Measurements from ENCODE around the gene TOP3A. TPM values are rescaled to one million over a fixed set of nuclear protein-coding genes. Genes with fewer than 3 reads are reported as not detected.
"Not testable (repeated sequence)": the region's sequence is repeated elsewhere in the genome, so short reads cannot be mapped to it uniquely, and the experiment has no call there.

The TOP3A gene
- total RNA-seq, 1 donor from 2014 or later, result 38.7 TPM

DNA sequence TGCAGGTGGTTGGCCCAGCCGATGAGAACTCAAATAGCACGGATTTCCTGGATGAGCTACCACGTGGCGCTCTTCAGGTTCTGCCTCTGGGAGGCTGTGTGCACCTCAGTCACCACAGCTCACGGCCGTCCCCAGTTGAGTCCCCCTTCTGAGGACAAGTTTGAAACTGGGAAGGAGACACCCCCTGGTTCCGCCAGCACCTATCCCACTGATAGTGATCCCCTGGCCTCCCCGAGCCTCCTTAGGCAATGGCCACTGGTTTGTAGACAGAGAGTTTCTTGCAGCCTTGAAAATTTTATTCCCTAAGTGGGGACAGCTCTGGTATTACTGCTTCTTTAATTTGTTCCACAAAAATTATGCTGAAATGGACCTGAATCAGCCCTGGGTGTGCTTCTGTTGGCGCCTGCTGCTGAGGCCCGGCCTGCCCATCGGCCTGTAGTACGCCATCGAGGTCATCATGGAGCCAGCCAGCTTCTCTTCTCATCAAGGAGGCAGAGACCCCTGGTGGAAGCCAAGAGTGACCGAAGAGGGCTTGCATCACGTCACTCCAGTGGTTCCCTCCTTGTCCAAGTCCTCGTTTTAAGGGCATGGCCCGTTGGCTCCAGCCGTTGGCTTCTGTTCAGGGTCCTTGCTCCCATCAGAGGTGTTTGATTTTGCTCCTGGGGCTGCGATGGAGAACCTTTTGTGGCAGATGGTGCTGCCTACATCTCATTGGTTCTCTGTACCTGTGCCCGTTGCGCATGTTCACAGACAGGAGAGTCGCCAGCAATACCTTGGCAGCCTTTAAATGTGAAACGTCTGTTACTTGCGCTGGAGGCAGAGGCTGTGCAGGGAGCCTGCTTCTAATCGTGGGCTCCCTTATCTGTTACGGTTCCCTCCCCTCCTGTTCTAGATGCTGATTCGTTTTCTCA is 9.6 kb upstream of the TOP3A start:
- DNase-seq, result no peak

GRCh38 chr17:18323507-18324139 is 8.8 kb upstream of the TOP3A start:
- no peak for DNase-seq

- DNase-seq, result no peak
Measured at GRCh38 chr17:18323007-18323406, 8.2 kb upstream of the TOP3A start.

GRCh38 chr17:18322522-18322921 is 7.7 kb upstream of the TOP3A start:
- no peak for DNase-seq

DNA sequence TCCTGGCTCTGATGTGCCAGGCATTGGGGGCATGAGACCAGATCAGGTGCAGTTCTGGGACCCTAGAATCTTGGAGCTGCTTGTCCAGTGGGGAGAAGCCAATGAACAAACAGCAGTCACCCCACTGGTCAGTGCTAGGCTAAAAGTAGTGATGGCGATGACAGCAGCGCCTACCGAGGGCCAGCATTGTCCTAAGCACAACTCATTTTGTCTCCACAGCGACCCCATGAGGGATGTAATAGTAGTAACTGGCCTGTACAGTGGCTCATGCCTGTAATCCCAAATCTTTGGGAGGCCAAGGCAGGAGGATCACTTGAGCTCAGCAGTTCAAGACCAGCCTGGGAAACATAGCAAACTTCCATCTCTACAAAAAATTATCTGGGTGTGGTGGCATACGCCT is 6.5 kb upstream of the TOP3A start:
- DNase-seq, result no peak

DNA sequence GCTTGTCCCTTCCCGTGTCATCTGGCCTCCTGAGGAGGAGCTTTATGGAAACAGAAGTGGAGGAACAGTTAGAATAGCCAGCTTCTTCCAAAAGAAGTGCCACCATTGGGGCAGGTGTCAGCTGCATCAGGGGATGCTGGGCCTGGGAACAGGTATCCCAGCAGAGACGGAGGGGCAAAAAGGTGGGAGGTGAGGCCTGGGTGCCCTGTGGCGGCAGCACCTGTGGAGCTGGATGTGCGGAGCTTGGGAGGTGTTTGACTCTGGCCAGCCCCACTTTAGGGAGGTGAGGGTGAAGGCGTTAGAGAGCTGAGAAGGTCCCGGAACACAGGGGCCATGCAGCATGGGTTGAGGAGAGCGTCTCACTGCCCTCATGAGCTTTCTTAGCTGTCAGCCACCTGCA is 5.5 kb upstream of the TOP3A start:
- no peak for DNase-seq

GRCh38 chr17:18319604-18320256 is 4.9 kb upstream of the TOP3A start:
- no peak for DNase-seq

DNA sequence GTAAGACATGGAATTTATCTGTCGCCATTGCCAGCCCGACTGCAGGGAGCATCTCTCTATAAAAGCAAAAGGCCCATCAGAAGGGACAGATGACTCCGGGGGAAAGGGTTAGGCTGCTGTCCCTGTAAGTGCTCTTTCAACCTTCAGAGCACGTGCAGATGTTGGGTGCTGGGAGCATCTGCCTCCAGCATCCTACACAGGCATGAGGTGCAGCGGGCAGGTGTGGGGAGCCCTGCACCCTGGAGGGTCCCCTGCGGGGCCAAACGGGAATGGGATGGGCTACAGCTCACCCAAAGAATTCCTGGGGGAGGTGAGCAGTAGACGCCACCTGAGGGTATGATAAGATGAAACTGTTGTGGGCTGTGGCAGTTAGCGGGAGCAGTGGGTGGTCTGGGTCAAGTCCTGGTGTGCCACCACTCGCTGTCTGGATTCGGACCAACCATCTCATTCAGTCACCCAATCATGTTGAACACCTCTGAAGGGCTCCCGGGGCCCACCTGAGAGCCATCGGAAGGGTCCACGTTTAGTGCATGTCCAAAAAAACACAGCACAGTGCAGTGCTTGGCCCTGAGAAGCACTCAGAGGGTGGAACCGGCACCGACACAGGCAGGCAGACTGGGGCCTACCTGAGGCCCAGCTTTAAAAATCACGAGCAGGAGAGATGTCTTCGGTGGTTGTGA is 4.1 kb upstream of the TOP3A start:
- DNase-seq, result no peak

DNA sequence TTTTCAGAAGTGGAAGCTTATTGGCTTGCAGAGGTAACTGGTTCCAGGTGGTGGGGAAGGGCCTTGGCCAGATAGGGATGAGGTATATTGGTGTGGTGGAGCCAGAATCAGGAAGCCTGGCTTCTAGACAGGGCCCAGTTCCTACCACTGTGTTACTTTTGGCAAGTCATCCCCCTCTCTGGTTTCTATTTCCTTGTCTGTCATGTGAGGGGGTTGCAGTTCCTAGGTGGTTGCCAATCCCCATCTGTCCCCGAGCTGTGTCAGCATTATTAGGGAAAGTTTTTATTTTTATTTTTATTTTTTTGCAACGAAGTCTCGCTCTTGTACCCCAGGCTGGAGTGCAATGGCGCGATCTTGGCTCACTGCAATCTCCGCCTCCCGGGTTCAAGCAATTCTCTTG is 3.3 kb upstream of the TOP3A start:
- DNase-seq, result no peak

- DNase-seq, result no peak
Measured at GRCh38 chr17:18315961-18316360, 1.2 kb upstream of the TOP3A start.

DNA sequence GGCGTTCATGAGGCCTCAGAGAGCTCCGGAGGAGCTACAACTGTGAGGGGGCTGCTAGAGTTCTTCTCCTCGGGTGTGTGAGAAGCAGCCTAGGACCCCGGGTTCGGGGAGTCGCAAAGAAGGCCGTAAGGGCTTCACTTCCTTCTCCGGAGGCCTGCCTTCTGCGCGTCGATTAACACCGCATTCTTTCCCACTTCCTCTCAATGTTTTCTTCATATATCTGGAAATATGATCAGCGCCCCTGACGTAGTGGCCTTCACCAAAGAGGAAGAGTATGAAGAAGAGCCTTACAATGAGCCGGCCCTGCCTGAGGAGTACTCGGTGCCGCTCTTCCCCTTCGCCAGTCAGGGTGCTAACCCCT is 748 bp upstream of the TOP3A start:
- no peak for DNase-seq

GRCh38 chr17:18314059-18314730 is 599 bp downstream of the TOP3A start:
- DNase-seq, result no peak

- no peak for DNase-seq
Measured at GRCh38 chr17:18309202-18309601, 5.6 kb downstream of the TOP3A start.

GRCh38 chr17:18303206-18303605 is 11.6 kb downstream of the TOP3A start:
- DNase-seq, result not testable (repeated sequence)

- DNase-seq, result no peak
Measured at GRCh38 chr17:18300725-18301480, 13.9 kb downstream of the TOP3A start.

GRCh38 chr17:18298061-18298460 is 16.7 kb downstream of the TOP3A start:
- not testable (repeated sequence) for DNase-seq

DNA sequence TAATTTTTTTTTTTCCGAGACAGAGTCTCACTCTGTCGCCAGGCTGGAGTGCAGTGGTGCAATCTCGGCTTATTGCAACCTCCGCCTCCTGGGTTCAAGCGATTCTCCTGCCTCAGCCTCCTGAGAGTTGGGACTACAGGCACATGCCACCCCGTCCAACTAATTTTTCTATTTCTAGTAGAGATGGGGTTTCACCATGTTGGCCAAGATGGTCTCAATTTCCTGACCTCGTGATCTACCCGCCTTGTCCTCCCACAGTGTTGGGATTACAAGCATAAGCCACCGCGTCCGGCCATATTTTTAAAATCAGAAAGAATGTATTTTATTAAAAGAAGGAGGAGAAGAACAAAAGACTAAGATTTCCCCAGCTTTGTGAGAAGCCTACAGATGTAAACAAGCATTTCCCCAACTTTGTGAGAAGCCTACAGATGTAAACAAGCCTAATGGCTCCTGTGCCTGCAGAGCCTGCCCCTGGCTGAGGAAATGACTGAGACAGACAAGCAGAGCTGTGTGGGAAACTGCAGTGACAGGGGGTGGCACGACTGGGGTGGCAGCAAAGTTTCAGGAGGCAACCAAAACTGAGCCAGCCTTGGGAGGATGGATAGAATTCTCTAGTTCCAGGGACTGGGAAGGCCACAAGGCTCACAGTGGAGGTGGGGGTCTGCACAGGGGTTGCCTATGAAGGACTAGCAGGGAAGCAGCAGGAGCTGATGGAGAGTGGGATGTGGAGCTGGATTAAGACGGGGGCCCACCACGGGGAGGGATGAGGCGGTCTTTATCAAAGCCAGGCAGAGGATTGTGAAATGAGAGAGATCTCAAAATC is 22.9 kb downstream of the TOP3A start:
- DNase-seq, result no peak

GRCh38 chr17:18285296-18285695 is 29.5 kb downstream of the TOP3A start:
- no peak for DNase-seq

- no peak for DNase-seq
Measured at GRCh38 chr17:18281788-18282187, 33.0 kb downstream of the TOP3A start.

- DNase-seq, result no peak
Measured at GRCh38 chr17:18280766-18281371, 33.9 kb downstream of the TOP3A start.

All from occipital lobe (tissue), 2 donors.